ENCODE results near the gene CNTLN. TPM values are rescaled to one million over a fixed set of nuclear protein-coding genes. Genes with fewer than 3 reads are reported as not detected.
A peak's percentile ranks its signal among the peaks of the same experiment; 100 is the strongest.
"Not testable (repeated sequence)": the region's sequence is repeated elsewhere in the genome, so short reads cannot be mapped to it uniquely, and the experiment has no call there.

The CNTLN gene
- total RNA-seq, 1 donor from 2014 or later: 10.1 TPM

GRCh38 chr9:17166346-17166745, 31.5 kb downstream of the CNTLN start:
- Histone ChIP-seq H3K4me2 (no peak overlapping the region), H3K79me2 (ENCODE audit: low read depth) (no peaks in the 10 kb centered on the region), H3K27ac (no peak overlapping the region), H3K4me1 (no peaks in the 10 kb centered on the region), H2AFZ (replicated peaks) (no peak overlapping the region), H3K4me3 (no peak overlapping the region), H3K27me3 (no peaks in the 10 kb centered on the region), H3K36me3 (no peaks in the 10 kb centered on the region), H3K9ac (no peak overlapping the region), H3F3A (ENCODE audit: low read depth) (no peaks in the 10 kb centered on the region), H4K20me1 (ENCODE audit: low read depth) (no peaks in the 10 kb centered on the region), H3K9me3 (ENCODE audit: low read depth) (peaks cover 5% of the 10 kb centered on the region)
- H3K27me3 Mint-ChIP-seq (ENCODE audit: insufficient read depth, low read depth): no peaks in the 10 kb centered on the region
- peaks cover 32% of the 10 kb centered on the region for H3K36me3 Mint-ChIP-seq
- DNase-seq (ENCODE audit: low spot score): no peak
- no peaks in the 10 kb centered on the region for H3K4me1 Mint-ChIP-seq
- H3K9me3 Mint-ChIP-seq: peaks cover 30% of the 10 kb centered on the region
- TF ChIP-seq EZH2phosphoT487 (IDR thresholded peaks at IDR 0.05): no peak
- no peak for TF ChIP-seq CTCF (IDR thresholded peaks at IDR 0.05)
- no peak for TF ChIP-seq EZH2 (IDR thresholded peaks at IDR 0.05)
- H3K27ac Mint-ChIP-seq: no peak overlapping the region
- no peak overlapping the region for H3K4me3 Mint-ChIP-seq

GRCh38 chr9:17171309-17172094, 36.7 kb downstream of the CNTLN start:
- Histone ChIP-seq H3F3A (ENCODE audit: low read depth) (no peaks in the 10 kb centered on the region), H3K79me2 (ENCODE audit: low read depth) (no peaks in the 10 kb centered on the region), H3K36me3 (no peaks in the 10 kb centered on the region), H3K9me3 (ENCODE audit: low read depth) (peaks cover 5% of the 10 kb centered on the region), H3K4me1 (no peaks in the 10 kb centered on the region), H3K4me2 (no peak overlapping the region), H4K20me1 (ENCODE audit: low read depth) (no peaks in the 10 kb centered on the region), H3K9ac (no peak overlapping the region), H2AFZ (replicated peaks) (no peak overlapping the region), H3K4me3 (no peak overlapping the region), H3K27me3 (no peaks in the 10 kb centered on the region), H3K27ac (no peak overlapping the region)
- Mint-ChIP-seq H3K27ac (peak overlapping the region; percentile 31), H3K36me3 (peaks cover 29% of the 10 kb centered on the region), H3K27me3 (ENCODE audit: insufficient read depth, low read depth) (no peaks in the 10 kb centered on the region), H3K4me1 (no peaks in the 10 kb centered on the region), H3K4me3 (no peak overlapping the region), H3K9me3 (peaks cover 34% of the 10 kb centered on the region)
- no peak for TF ChIP-seq EZH2phosphoT487 (IDR thresholded peaks at IDR 0.05)
- TF ChIP-seq CTCF (IDR thresholded peaks at IDR 0.05): no peak
- no peak for TF ChIP-seq EZH2 (IDR thresholded peaks at IDR 0.05)
- DNase-seq (ENCODE audit: low spot score): no peak

- H3K4me1 Mint-ChIP-seq: not testable (repeated sequence)
Measured at GRCh38 chr9:17177496-17177895, 42.7 kb downstream of the CNTLN start.

GRCh38 chr9:17185481-17186029, 50.7 kb downstream of the CNTLN start:
- no peak overlapping the region for H3K4me2 ChIP-seq
- H3K27ac ChIP-seq: no peak overlapping the region
- peaks cover 8% of the 10 kb centered on the region for H3K9me3 Mint-ChIP-seq
- H3K27ac Mint-ChIP-seq: no peak overlapping the region
- TF ChIP-seq EZH2phosphoT487 (IDR thresholded peaks at IDR 0.05) (no peak), CTCF (IDR thresholded peaks at IDR 0.05) (no peak), EZH2 (IDR thresholded peaks at IDR 0.05) (no peak)
- H3K27me3 Mint-ChIP-seq (ENCODE audit: insufficient read depth, low read depth): no peaks in the 10 kb centered on the region
- H3K4me3 Mint-ChIP-seq: no peak overlapping the region
- H3K9ac ChIP-seq: no peak overlapping the region
- H3K9me3 ChIP-seq (ENCODE audit: low read depth): no peaks in the 10 kb centered on the region
- H3K4me3 ChIP-seq: no peak overlapping the region
- H3K36me3 ChIP-seq: no peaks in the 10 kb centered on the region
- H3K4me1 Mint-ChIP-seq: peaks cover 11% of the 10 kb centered on the region
- no peak overlapping the region for H2AFZ ChIP-seq (replicated peaks)
- H3K27me3 ChIP-seq: no peaks in the 10 kb centered on the region
- H3K79me2 ChIP-seq (ENCODE audit: low read depth): no peaks in the 10 kb centered on the region
- no peaks in the 10 kb centered on the region for H3K4me1 ChIP-seq
- H4K20me1 ChIP-seq (ENCODE audit: low read depth): no peaks in the 10 kb centered on the region
- no peak for DNase-seq (ENCODE audit: low spot score)
- H3F3A ChIP-seq (ENCODE audit: low read depth): no peaks in the 10 kb centered on the region
- H3K36me3 Mint-ChIP-seq: no peaks in the 10 kb centered on the region

More at GRCh38 chr9:17177496-17177895, 42.7 kb downstream of the CNTLN start:
- not testable (repeated sequence) for H4K20me1 ChIP-seq (ENCODE audit: low read depth); H3K27ac Mint-ChIP-seq; H3K27me3 Mint-ChIP-seq (ENCODE audit: insufficient read depth, low read depth); H3K36me3 ChIP-seq; H3K27ac ChIP-seq; H3K9me3 ChIP-seq (ENCODE audit: low read depth); H3K4me2 ChIP-seq; H3K4me1 ChIP-seq; H3K79me2 ChIP-seq (ENCODE audit: low read depth); H3K9ac ChIP-seq; H3K4me3 Mint-ChIP-seq; H2AFZ ChIP-seq (replicated peaks); H3K4me3 ChIP-seq; DNase-seq (ENCODE audit: low spot score); H3K27me3 ChIP-seq; H3F3A ChIP-seq (ENCODE audit: low read depth)
- H3K9me3 Mint-ChIP-seq: peaks cover 38% of the 10 kb centered on the region
- H3K36me3 Mint-ChIP-seq: peaks cover 24% of the 10 kb centered on the region
